Raji (cell line): Measurements from ENCODE around the gene RRAD.

ENCODE experiments used
- POLR2A ChIP-seq: IDR thresholded peaks from 2 replicates; pipeline ENCODE4 v1.6.1; 2011; ENCODE audit warnings: low read depth, low read length, control low read depth; ENCODE audit not compliant: insufficient read depth

RRAD gene, protein sequence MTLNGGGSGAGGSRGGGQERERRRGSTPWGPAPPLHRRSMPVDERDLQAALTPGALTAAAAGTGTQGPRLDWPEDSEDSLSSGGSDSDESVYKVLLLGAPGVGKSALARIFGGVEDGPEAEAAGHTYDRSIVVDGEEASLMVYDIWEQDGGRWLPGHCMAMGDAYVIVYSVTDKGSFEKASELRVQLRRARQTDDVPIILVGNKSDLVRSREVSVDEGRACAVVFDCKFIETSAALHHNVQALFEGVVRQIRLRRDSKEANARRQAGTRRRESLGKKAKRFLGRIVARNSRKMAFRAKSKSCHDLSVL

DNA sequence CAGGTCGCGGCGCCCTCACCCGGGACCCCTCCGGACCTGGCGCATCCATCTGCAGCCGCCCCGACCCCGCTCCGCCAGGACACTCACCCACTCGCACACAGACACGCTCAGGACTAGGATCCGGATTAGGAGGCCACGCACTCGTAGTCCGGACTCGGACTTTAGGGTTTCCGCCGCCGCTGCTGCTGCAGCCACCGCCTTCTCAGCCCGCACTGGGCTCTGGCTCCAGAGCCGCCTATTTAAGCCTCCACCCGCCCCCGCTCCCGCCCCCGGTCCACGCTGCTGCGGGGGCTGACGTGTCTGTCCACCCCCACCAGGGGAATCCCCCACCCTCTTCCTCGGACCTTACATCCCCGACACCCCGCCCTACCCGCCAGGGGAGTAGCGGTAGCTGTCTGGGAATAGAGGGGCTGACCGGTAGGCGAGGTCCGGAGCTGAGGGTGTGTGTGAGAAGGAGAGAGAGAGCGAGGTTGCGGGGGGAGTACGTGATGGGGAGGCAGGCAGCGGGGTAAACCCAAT, at the start of gene RRAD:
RRAD (minus strand) TSS at position 214 of the 519 bp plus-strand sequence. CDS start 356 bp downstream, outside the sequence.
- no peak for TF ChIP-seq POLR2A

DNA sequence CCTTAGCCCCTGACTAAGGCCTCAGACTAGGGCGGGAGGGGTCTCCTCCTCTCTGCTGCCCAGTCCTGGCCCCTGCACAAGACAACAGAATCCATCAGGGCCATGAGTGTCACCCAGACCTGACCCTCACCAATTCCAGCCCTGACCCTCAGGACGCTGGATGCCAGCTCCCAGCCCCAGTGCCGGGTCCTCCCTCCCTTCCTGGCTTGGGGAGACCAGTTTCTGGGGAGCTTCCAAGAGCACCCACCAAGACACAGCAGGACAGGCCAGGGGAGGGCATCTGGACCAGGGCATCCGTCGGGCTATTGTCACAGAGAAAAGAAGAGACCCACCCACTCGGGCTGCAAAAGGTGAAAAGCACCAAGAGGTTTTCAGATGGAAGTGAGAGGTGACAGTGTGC, 48.4 kb upstream of the RRAD start:
- no peak for TF ChIP-seq POLR2A

DNA sequence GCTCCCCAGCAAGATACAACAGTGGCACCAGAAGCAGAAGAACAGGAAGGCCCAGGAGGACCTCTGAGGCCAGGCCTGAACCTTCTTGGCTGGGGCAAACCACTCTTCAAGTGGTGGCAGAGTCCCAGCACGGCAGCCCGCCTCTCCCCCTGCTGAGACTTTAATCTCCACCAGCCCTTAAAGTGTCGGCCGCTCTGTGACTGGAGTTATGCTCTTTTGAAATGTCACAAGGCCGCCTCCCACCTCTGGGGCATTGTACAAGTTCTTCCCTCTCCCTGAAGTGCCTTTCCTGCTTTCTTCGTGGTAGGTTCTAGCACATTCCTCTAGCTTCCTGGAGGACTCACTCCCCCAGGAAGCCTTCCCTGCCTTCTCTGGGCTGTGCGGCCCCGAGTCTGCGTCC, 47.6 kb upstream of the RRAD start:
- no peak for TF ChIP-seq POLR2A

- no peak for TF ChIP-seq POLR2A
Measured at GRCh38 chr16:66970775-66971720, 45.7 kb upstream of the RRAD start.

DNA sequence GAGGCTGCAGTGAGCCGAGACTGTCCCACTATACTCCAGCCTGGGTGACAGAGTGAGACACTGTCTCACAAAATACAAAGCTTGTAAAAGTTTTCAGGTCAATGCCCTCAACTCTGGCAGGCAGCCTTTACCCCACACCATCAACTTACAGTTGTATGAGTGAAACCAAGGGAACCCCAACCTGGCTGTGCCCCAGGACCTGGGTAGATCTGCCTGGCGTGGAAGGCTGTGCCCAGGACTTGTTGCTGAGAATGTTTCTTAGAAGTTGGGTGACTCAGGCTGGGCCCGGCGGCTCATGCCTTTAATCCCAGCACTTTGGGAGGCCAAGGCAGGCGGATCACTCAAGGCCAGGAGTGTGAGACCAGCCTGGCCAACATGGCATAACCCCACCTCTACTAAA, 43.5 kb upstream of the RRAD start:
- TF ChIP-seq POLR2A = no peak

DNA sequence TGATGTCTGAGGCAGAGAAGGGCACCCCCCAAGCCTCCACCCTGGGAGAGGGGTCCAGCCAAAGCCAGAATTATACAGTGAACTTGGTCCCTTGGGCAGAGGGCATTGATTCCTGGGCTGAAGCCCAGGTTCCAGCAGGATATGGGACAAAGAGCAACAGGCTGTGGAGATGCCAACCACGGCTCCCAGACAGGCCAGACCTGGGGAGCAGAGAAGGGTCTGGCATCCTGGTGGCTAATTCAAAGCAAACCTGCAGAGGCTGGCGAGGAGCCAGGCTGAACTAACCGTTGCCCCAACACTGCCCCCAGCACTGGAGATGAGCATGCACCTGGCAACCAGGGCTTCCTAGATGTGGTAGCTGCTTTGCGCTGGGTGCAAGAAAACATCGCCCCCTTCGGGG, 38.7 kb upstream of the RRAD start:
- no peak for TF ChIP-seq POLR2A

- peak; percentile 51; the same call in 1 of the 2 replicates for TF ChIP-seq POLR2A
Measured at GRCh38 chr16:66961914-66962313, 36.6 kb upstream of the RRAD start.

DNA sequence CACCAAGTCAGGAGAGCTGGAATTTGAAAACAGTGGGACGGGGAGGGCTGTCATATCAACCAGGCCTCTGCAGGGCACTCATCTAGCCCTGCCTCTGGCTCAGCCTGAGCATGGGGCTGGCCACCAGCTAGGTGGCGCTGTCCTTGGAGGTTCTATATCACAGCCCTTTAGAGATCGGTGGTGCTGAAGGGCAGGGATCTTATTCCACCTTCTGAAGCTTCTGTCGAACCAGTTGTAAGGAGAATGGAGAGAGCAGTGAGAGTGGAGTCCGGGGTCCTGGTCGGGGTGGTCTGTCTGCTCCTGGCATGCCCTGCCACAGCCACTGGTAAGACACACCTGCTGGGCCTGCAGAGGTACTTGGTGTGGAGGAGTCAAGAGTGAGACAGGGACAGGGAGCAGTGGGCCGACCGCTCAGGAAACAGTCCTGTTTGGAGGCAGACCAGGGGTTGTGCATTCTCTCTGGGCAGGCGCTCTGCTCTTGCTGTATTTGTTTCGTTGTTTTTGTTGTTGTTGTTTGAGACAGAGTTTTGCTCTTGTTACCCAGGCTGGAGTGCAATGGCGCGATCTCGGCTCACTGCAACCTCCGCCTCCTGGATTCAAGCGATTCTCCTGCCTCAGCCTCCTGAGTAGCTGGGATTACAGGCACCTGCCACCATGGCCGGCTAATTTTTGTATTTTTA, 35.9 kb upstream of the RRAD start, which contains the start of gene CES3:
CES3 (plus strand) TSS at position 202 of the 680 bp plus-strand sequence; CDS start at position 244, 42 bp downstream.
- TF ChIP-seq POLR2A = peak; percentile 57

GRCh38 chr16:66960270-66960669, 34.9 kb upstream of the RRAD start:
- no peak for TF ChIP-seq POLR2A

DNA sequence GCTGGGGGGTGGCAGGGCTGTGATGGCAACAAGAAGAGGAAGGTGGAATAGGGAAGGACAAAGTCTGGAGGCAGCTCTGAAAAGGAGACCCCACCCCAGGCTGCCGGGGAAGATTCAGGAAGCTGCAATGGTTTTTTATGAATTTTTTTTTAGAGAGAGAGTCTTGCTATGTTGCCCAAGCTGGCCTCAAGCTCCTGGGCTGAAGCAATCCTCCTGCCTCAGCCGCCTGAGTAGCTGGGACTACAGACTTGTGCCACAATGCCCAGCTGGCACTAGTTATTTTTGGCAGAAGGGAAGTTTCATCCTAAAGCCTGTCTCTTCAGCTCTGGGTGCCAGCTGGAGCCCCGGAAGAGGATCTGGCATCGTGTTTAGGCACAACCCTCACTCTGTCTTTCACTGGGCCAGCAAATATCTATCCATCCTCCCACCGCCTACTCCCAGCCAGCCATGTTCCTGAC, 34.4 kb upstream of the RRAD start:
- no peak for TF ChIP-seq POLR2A

GRCh38 chr16:66958857-66959703, 33.7 kb upstream of the RRAD start:
- TF ChIP-seq POLR2A = no peak

DNA sequence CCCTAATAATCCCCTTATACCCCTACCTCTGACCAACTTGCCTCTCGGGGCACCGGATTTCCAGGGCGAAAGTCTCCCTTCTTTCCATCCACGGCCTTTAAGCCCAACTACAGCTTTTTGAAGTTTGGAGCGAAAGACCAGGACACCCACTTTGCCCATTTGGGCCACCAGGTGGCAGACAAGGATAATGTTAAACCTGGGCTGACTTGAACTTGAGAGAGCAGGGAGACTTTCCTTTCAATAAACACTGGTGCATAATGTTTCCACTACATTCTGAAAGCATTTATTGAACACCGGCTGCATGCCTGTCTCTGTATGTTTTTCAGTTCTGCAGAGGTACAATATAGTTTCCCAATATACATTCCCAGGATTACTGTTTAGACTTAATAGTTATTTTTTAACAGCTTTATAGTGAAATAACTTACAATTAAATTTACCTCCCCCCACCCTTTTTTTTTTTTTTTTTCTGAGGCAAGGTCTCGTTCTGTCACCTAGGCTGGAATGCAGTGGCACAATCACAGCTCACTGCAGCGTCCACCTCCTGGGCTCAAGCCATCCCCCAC, 28.8 kb upstream of the RRAD start:
- TF ChIP-seq POLR2A = no peak

GRCh38 chr16:66953462-66954096, 28.2 kb upstream of the RRAD start:
- TF ChIP-seq POLR2A = no peak

- TF ChIP-seq POLR2A = no peak
Measured at GRCh38 chr16:66952430-66953110, 27.2 kb upstream of the RRAD start.
